Muscle layer of duodenum (tissue), 2 donors: ENCODE data around the gene TPR.
"Not testable (repeated sequence)": the region's sequence is repeated elsewhere in the genome, so short reads cannot be mapped to it uniquely, and the experiment has no call there.

Experiments
- H3K27ac ChIP-seq: one replicate; pipeline ENCODE4 v1.7.0; 2013; ENCODE audit warnings: mild to moderate bottlenecking, low read length
- H3K27me3 ChIP-seq: one replicate; pipeline ENCODE4 v1.7.0; 2013; ENCODE audit warnings: low read depth, mild to moderate bottlenecking, control low read depth, low read length
- H3K36me3 ChIP-seq, 2 donors: one replicate each; pipeline ENCODE4 v1.7.0; 2013; ENCODE audit warnings: low read length in 2 of 2, control low read depth in 1 of 2, mild to moderate bottlenecking in 1 of 2; ENCODE audit not compliant: insufficient read depth in 2 of 2, control insufficient read depth in 1 of 2
- H3K4me1 ChIP-seq, 2 donors: one replicate each; pipeline ENCODE4 v1.7.0; 2013; ENCODE audit warnings: low read length in 2 of 2, mild to moderate bottlenecking in 2 of 2, control low read depth in 1 of 2, moderate library complexity in 1 of 2; ENCODE audit not compliant: insufficient read depth in 2 of 2, control insufficient read depth in 1 of 2
- H3K4me3 ChIP-seq, 2 donors: one replicate each; pipeline ENCODE4 v1.7.0; 2013; ENCODE audit warnings: low read length in 2 of 2, low read depth in 1 of 2, mild to moderate bottlenecking in 1 of 2
- H3K9me3 ChIP-seq, 2 donors: one replicate each; pipeline ENCODE4 v1.7.0; 2013; ENCODE audit warnings: low read length in 2 of 2, control low read depth in 1 of 2, mild to moderate bottlenecking in 1 of 2; ENCODE audit not compliant: control insufficient read depth in 1 of 2
- donor health status: healthy.

TPR gene

DNA sequence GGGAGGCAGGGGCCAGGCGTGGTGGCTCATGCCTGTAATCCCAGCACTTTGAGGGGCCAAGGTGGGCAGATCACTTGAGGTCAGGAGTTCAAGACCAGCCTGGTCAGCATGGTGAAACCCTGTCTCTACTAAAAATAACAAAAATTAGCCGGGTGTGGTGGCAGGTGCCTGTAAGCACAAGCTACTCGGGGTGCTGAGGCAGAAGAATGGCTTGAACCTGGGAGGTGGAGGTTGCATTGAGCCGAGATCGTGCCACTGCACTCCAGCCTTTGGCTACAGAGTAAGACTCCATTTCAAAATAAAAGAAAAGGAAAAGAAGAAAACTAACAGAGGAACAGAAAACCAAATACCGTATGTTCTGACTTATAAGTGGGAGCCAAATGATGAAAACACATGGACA is 17.7 kb upstream of the TPR start:
- not testable (repeated sequence) for H3K9me3 ChIP-seq, H3K27me3 ChIP-seq, H3K4me1 ChIP-seq, H3K4me3 ChIP-seq, H3K27ac ChIP-seq
- peaks cover 55 to 61% of the 10 kb centered on the region in 2 donors for H3K36me3 ChIP-seq

DNA sequence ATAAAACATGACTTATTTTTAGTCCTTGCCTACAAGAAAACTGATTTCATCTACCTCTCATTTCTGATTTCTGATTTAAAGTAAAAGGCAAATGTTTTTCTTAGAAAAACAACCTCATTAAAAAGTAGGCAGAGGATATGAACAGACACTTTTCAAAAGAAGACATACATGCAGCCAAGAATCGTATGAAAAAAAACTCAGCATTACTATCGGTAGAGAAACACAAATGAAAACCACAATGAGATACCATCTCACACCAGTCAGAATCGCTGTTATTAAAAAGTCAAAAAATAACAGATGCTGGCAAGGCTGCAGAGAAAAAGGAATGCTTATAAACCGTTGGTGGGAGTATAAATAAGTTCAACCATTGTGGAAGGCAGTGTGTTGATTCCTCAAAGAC is 16.8 kb upstream of the TPR start:
- Histone ChIP-seq H3K27me3 (no peaks in the 10 kb centered on the region), H3K36me3 (peaks cover 53 to 56% of the 10 kb centered on the region in 2 donors), H3K27ac (no peak overlapping the region), H3K9me3 (no peaks in the 10 kb centered on the region), H3K4me3 (no peak overlapping the region), H3K4me1 (no peaks in the 10 kb centered on the region)

DNA sequence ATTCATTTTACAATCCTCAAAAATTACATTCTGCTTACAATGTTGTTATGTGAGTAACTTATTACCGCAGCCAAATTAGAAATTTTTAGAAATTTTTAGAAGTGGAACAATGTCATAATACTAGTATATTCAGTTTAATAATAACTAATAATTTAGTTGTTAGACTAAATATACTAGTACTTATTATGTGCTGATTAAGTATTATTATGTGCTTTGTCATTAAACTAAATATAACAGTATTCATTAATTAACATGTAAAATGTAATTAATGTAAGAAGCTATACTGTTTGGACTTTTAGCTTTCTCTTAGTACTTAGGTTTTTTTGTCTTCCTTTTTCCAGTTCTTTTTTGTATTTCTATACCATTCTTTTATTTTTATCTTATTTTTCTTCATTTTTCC is 15.9 kb upstream of the TPR start:
- H3K27me3 ChIP-seq, result no peaks in the 10 kb centered on the region
- no peak overlapping the region for H3K27ac ChIP-seq
- no peaks in the 10 kb centered on the region for H3K9me3 ChIP-seq
- H3K36me3 ChIP-seq, result peaks cover 51 to 56% of the 10 kb centered on the region in 2 donors
- no peak overlapping the region for H3K4me3 ChIP-seq
- H3K4me1 ChIP-seq, result no peaks in the 10 kb centered on the region

DNA sequence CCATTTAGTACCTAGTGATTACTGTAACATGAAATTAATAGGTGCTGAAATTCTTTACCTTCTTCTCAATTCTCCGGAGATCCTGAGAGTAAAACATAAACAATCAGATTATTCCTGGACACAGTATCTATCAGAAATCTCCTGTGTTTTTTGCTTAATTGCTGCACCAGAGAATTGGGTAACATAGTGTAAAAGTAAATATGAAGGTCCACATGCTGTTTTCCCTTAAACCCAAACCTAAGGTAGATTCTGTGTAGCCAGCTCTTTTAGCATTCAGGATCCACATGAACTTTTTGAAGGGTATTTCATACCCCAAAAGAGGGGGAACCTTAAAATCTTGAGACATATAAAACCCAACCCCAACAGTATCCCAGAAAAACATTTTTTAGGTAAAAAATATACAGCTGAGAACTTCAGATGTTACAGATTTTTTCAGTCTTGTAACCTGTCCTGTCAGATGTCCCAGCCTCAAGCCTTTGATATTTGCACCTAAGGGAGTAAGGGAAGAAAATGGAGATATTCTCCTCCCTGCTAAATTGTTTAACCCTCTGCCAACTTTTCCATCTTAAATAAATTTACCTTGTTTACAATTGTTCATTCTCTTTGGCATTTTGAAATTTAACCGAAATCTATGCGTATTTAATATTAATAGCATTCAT is 11.8 kb upstream of the TPR start:
- H3K4me1 ChIP-seq, result no peaks in the 10 kb centered on the region
- no peak overlapping the region for H3K4me3 ChIP-seq
- H3K9me3 ChIP-seq, result no peaks in the 10 kb centered on the region
- no peaks in the 10 kb centered on the region for H3K27me3 ChIP-seq
- H3K36me3 ChIP-seq, result peaks cover 45 to 48% of the 10 kb centered on the region in 2 donors
- no peak overlapping the region for H3K27ac ChIP-seq

DNA sequence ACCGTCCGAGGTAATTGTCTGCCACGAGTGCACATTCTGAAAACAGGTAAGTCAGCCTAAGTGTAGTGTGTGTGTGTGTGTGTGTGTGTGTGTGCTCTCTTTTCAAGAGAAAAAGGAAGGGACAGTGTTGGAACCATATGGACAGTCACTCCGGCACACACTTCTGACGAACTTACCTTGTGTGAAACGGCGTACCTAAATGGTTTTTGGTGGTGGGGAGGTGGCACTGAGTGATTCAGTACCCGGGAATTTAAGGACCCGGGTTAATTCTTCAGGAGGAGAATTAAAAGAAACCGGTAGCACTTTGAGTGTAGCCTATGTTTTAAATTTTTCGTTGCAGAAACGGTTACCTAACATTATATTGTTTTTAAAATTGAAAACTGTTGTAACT is 871 bp upstream of the TPR start:
- peaks cover 10 to 29% of the 10 kb centered on the region in 2 donors for H3K4me1 ChIP-seq
- no peaks in the 10 kb centered on the region for H3K27me3 ChIP-seq
- no peaks in the 10 kb centered on the region for H3K9me3 ChIP-seq
- H3K36me3 ChIP-seq, result peaks cover 14 to 28% of the 10 kb centered on the region in 2 donors
- H3K4me3 ChIP-seq, result peak overlapping the region; percentile 96 to 97
- H3K27ac ChIP-seq, result peak overlapping the region; percentile 99

DNA sequence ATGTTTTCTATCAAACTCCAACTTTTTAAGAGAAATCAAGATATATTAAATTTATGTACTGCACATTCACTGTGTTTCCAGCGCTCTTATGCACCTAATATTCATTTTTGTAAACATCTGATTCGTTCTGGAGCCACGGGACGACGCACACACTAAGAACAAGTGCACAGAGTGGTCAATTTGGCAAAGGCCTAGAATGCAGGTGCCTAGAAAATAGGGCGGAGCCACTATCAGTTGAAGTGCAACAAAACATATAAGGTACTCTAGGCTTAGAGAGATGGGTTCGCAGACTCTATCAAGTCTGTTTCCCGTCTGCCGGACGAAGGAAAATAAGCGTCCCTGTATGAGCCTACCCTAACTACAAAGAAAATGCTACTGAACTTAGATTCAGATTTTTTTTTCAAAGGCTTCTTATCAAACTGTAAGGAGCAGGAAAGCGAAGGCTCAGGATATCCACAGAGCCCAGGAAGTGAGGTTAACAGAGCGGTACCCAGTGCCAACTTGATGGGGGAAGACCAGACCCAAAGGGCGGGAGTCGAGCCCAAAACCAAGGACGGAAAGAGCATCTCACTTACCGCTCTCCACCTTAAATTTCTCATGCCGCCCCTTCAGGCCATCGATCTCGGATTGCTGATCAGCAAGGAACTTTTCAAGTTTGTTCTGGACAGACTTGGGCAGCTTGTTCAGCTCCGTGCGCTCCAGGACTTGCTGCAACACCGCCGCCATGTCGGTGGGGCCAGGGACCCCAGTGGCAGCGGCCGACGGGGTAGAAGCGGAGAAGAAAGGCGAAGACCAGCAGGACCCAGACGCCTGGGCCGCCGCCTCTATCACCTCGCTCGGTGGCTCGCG is 526 bp downstream of the TPR start:
- Histone ChIP-seq H3K9me3 (no peaks in the 10 kb centered on the region), H3K27me3 (no peaks in the 10 kb centered on the region), H3K36me3 (peaks cover 11 to 33% of the 10 kb centered on the region in 2 donors), H3K27ac (peak overlapping the region; percentile 99), H3K4me3 (peak overlapping the region; percentile 96 to 97), H3K4me1 (peaks cover 10 to 29% of the 10 kb centered on the region in 2 donors)

DNA sequence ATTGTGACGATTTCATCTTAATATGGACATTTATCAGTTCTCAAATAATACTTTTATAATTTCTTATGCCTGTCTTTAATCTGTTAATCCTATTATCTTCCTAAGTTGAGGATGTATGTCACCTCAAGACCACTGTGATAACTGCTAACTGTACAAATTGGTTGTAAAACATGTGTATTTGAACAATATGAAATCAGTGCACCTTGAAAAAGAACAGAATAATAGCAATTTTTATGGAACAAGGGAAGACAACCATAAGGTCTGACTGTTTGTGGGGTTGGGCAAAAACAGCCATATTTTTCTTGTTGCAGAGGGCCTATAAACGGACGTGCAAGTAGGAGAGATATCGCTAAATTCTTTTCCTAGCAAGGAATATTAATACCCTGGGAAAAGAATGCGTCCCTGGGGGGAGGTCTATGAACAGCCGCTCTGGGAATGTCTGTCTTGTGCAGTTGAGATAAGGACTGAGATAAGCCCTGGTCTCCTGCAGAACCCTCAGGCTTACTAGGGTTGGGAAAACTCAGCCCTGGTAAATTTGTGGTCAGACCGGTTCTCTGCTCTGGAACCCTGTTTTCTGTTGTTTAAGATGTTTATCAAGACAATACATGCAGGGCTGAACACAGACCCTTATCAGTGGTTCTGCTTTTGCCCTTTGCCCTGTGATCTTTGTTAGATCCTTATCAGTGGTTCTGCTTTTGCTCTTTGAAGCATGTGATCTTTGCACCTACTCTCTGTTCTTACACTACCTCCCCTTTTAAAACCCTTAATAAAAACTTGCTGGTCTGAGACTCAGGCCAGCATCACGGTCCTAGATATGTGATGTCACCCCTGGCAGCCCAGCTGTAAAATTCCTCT is 27.0 kb downstream of the TPR start:
- not testable (repeated sequence) for H3K27me3 ChIP-seq, H3K4me3 ChIP-seq, H3K4me1 ChIP-seq, H3K9me3 ChIP-seq, H3K27ac ChIP-seq
- peaks cover 70 to 82% of the 10 kb centered on the region in 2 donors for H3K36me3 ChIP-seq

DNA sequence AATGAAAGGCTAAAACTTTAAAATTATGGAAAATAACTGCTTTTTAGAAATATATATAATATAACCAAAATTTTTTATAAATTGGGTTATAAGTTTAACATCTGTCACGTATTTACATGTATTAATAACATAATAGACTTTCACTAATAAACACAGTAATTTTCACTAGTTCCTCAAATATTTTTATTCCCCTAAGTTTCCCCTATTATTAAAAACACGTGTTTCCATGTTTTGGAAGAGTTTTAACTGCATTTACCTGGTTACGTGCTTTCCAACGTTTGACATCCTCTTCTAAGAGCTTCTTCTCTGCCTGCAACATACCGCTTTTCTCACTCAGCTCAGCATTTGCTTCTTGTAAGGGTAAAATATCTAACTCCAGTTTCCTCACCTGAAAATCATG is 34.3 kb downstream of the TPR start:
- Histone ChIP-seq H3K27ac (no peak overlapping the region), H3K4me3 (no peak overlapping the region), H3K36me3 (peaks cover 85% of the 10 kb centered on the region in 2 donors), H3K27me3 (no peaks in the 10 kb centered on the region), H3K4me1 (no peaks in the 10 kb centered on the region), H3K9me3 (no peaks in the 10 kb centered on the region)

DNA sequence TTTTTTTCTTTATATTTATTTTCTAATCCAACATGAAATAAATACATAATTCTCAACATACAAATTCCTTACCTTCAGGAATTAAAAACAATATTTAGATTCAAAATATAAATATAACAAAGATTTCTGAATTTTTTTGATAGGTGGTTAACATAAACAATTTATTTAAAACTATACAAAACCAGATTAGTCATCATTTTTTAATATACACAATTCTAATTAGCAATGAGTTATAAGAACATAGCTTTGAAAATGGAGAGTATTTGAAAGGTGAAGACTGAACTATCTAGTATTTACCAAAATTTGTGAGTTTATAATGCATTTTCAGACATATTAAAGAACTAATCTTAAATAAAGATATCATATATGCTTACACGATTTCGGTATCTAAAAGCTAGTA is 37.5 kb downstream of the TPR start:
- no peak overlapping the region for H3K4me3 ChIP-seq
- no peaks in the 10 kb centered on the region for H3K27me3 ChIP-seq
- peaks cover 83 to 86% of the 10 kb centered on the region in 2 donors for H3K36me3 ChIP-seq
- no peak overlapping the region for H3K27ac ChIP-seq
- no peaks in the 10 kb centered on the region for H3K9me3 ChIP-seq
- H3K4me1 ChIP-seq, result no peaks in the 10 kb centered on the region

DNA sequence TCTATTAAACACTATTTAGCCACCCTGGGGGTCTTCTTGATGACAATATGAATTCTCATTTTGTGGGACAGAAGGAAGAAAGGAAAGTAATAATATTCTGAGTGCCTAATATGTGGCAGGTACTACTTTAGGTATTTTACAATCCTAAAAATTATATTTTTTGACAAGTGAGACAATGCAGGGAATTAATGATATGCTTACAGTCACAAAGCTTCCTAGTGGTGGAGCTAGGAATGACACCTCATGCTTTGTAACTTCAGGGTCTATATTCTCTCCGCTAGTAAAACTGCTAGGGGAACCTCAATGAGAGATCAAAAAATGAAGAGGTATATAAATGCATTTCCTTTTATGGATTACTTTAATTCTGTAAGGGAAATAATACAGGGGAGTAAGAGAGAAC is 44.3 kb downstream of the TPR start:
- H3K9me3 ChIP-seq, result no peaks in the 10 kb centered on the region
- H3K27me3 ChIP-seq, result no peaks in the 10 kb centered on the region
- no peak overlapping the region for H3K4me3 ChIP-seq
- no peaks in the 10 kb centered on the region for H3K4me1 ChIP-seq
- peaks cover 59 to 73% of the 10 kb centered on the region in 2 donors for H3K36me3 ChIP-seq
- H3K27ac ChIP-seq, result no peak overlapping the region

DNA sequence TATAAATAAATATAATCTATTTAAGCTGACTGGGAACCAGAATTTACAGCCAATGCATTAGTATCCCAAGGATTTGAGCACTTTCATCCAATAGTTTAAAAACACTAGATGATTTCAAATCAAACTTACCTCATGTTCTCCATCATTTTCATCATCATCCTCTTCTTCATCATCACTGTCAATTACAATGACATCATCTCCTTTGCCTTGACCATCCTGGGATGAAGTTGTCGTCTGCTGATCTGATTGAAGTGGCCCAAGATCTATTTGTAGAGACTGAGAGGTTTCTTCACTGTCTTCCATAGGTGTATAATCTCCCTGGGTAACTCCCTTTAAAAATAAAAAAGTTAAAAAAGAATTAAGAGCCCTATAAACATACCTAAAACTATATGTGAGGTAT is 47.7 kb downstream of the TPR start:
- H3K27ac ChIP-seq, result no peak overlapping the region
- peaks cover 49 to 64% of the 10 kb centered on the region in 2 donors for H3K36me3 ChIP-seq
- H3K9me3 ChIP-seq, result no peaks in the 10 kb centered on the region

More for the DNA sequence above, 47.7 kb downstream of the TPR start:
- H3K4me3 ChIP-seq, result no peak overlapping the region
- H3K27me3 ChIP-seq, result no peaks in the 10 kb centered on the region
- H3K4me1 ChIP-seq, result no peaks in the 10 kb centered on the region
